Smooth muscle cell of the brain vasculature (primary cell): Measurements from ENCODE around the gene APOL1.

Source experiments
- DNase-seq: peaks from one replicate; pipeline ENCODE4 v3.0.0-alpha.2; 2012; ENCODE audit warnings: low read depth, low spot score

APOL1 gene

GRCh38 chr22:36291831-36292740 is 39.2 kb downstream of the APOL1 start:
- DNase-seq: no peak

GRCh38 chr22:36292823-36293530 is 40.0 kb downstream of the APOL1 start:
- no peak for DNase-seq

- no peak for DNase-seq
Measured at GRCh38 chr22:36293606-36294292, 40.8 kb downstream of the APOL1 start.

- DNase-seq: no peak
Measured at GRCh38 chr22:36294293-36294620, 41.3 kb downstream of the APOL1 start.

GRCh38 chr22:36294801-36295200 is 41.9 kb downstream of the APOL1 start:
- no peak for DNase-seq

GRCh38 chr22:36295247-36295646 is 42.3 kb downstream of the APOL1 start:
- no peak for DNase-seq

- DNase-seq: no peak
Measured at GRCh38 chr22:36296690-36297089, 43.8 kb downstream of the APOL1 start.

GRCh38 chr22:36297568-36297967 is 44.6 kb downstream of the APOL1 start:
- no peak for DNase-seq

DNA sequence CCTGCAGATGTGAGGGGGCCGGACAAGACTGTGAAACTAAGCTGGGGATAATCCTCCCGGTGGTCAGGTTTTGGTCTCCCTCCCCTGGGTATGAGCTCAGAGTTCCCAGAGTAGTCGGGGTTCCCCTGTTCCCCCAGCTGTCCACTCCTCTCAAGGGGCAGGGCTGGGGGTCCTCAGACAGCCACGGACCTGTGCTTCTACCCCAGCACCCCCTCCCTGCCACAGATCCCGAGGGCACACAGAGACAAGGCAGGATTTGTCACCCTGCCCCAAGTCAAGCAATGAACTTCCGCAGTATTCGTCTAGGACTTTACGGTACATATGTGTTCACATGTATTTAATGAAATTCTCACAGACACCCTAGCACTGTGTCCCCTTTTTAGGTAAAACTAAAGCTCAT is 45.2 kb downstream of the APOL1 start:
- DNase-seq: no peak

GRCh38 chr22:36298601-36299000 is 45.7 kb downstream of the APOL1 start:
- DNase-seq: no peak

DNA sequence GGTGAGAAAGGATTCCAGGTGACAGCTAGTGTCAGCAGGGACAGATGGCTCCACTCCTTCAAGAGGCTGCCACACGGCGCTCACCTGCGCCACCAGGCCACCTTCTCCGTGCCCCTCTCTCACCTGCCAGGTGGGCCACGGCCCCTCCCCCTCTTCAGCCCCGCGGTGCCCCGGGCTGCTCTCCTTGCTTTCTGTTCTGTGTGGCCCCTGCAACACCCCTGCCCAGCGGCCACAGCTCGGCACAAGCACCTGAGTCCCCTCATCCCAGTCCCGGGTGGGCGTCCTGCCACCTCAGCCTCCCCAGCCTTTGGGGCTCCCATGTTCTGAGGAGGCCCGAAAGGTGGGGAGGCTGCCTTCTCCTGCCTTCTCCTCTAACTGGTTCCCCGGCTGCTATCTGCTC is 46.4 kb downstream of the APOL1 start:
- no peak for DNase-seq

- DNase-seq: no peak
Measured at GRCh38 chr22:36299911-36300310, 47.0 kb downstream of the APOL1 start.

DNA sequence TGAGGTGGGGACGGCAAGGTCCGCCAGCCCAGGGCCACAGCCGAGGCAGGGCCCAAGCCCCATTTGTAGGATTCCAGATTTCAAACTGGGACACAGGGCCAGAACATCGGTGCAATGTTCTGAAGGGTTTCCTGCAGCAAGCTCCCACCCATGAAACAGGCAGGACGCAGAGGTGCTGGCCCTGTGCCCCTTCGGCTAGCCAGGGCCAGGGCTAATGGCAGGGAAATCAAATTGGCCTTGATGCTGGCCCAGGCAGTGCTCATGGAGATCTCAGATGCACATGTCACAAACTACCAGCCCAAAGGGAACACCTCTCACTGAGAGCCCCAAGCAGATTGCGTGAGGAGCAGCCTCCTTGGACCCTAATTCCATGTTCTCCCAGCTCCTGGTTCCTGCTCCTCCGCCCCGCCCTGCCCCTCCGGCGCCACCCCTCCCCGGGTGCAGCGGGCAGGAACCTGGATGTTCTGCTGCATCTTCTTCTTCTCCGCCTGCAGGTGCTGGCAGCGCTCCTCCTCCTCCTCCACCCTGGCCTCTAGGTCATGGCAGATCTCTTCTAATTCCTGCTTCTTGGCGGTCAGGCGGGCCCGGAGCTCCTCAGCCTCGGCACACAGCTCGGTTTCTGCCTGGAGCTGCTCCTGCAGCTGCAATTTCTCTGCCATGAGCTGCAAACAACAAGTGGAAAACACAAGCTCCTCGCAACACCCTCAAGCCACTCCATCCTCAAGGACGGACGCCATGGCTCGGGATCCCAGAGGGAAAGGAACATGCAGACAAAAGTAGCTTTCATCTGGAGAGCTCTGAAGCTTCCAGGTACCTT is 47.7 kb downstream of the APOL1 start:
- no peak for DNase-seq

DNA sequence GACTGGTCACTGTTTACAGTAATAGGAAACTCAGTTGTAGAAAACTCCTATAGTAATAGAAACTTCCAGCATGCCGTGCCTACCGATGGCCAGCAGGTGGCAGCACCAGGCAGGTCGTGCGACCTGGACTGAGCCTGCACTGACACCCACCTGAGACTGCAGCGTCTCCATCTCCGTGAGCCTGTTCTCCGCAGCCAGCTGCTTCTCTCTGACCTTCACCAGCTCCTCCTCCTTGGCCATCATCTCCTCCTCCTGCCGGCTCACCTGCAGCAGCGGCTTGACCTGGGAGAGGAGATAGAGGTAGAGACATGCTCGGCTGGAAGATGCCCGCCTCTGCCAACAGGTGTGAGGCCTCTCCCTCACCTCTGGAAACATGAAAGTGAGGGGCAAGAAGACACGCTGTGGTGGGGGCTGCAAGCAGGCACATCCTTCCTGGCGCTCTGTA is 48.5 kb downstream of the APOL1 start:
- DNase-seq: no peak

DNA sequence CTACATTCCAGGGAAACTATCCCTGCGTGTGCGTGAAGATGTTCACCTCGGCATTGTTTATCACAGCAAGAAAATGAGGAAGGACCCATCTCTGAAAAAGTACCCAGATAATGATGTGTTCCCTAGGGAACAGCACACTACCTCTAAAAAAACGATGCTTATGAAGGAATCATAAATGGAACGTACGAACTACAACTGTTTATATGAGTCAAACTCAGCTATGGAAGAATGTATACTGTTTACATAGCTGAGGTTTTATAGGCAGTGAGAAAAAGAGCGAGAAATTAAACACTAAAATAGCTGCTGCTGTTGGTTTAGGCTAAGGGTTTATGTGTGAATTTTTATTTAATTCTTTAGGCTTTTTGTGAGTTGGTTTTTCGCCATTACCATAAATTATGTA is 48.9 kb downstream of the APOL1 start:
- DNase-seq: no peak

DNA sequence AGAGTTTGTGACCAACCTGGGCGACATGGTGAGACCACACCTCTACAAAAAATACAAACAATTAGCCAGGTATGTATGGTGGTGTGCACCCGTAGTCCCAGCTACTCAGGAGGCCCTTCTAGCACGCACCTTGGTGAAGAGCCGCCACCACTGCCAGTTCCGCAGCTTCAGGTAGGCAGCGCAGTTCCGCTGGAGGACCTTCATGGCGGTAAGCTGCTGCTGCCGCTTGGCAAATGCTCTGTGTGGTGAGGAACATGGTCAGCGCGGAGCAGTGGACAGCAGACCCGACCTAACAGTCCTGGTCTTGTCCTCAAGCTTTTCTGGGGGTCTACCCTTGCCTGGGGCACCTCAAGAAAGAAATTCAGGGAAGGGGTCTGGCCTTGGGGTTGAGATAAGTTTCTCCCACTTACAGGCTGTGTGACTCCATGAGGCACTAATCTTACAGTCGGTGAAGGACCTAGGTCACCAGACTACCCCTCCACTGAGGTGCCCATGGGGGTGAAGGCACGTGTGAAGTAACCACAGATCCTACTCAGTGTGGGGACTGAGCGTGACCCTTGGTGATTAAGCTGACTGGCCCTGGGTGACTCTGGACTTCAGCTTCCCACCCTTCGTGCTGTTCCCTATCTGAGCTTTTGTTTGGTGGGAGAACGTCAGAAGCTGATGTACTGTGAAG is 49.6 kb downstream of the APOL1 start:
- no peak for DNase-seq

DNA sequence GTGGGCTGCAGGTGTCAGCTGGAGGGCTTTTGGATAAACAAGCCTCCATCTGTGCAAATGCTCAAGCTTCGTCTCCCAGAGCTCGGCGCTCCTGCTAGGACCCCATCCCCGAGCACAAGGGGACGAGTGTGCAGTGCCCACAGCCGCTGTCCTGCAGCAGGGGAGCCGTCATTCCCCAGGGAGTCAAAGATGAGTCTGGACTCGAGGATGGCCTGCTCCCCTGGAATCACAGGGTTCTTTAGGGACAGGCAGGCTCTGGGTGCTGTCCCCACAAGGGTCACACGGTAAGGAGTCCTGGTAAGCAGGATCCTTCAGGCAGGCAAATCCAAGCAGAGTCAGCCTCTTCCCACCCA is 50.2 kb downstream of the APOL1 start:
- DNase-seq: no peak

DNA sequence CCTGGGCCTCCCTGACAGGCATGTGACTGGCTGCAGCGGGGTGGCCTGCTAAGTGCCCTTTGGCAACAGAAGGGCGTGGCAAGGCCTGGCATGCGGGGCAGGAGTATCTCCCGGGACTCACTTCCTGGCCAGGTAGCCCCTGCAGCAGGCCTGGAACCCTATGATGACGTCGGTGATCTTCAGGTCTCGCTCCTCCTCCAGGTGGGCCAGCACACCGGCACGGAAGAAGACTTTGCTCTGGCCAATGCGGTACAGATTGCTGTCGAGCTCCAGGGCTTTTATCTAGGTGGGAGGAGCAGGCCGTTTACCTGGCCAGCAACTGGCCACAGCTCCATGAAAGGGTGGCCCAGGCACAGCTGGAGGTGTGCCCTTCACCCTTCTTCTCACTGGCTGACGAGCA is 50.9 kb downstream of the APOL1 start:
- DNase-seq: no peak

DNA sequence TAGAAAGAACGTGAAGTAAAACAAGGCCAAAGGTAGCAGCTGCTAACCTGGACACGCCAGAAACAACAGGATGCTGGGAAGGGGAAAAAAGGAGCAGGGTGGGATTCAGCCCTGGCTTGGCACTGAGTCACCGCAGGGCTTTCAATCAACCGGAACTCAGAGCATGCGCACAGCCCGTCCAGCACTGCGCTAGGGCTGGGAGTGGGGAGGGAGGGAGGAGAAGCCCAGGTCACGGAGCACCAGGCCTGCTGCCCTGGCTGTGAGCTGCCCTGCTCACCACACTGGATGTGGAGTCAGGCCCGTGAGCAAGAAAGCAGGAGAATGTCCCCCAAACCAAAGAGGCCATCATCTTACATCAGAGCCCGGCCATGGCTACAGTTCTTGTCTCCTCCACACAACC is 51.5 kb downstream of the APOL1 start:
- DNase-seq: no peak

- no peak for DNase-seq
Measured at GRCh38 chr22:36305813-36306212, 52.9 kb downstream of the APOL1 start.

GRCh38 chr22:36306227-36306626 is 53.3 kb downstream of the APOL1 start:
- DNase-seq: no peak
